GM12865 (cell line): ENCODE data around the gene THOC5.
"Not testable (repeated sequence)": the region's sequence is repeated elsewhere in the genome, so short reads cannot be mapped to it uniquely, and the experiment has no call there.

Experiments used
- DNase-seq: peaks from one replicate; pipeline ENCODE4 v3.0.0; 2010; ENCODE audit warnings: low read depth
- H3K4me3 ChIP-seq: 2 replicates; pipeline ENCODE4 v1.5.1; 2011; ENCODE audit warnings: mild to moderate bottlenecking, low read depth, low read length, control low read depth
- CTCF ChIP-seq: IDR thresholded peaks from 2 replicates; pipeline ENCODE4 v1.5.1; 2011; ENCODE audit warnings: low read length, control low read depth, low read depth, inconsistent platforms; ENCODE audit not compliant: insufficient read depth; ENCODE audit errors: missing control alignments

THOC5 gene

GRCh38 chr22:29555065-29555644 lies 1.6 kb upstream of the THOC5 start:
- H3K4me3 ChIP-seq, result no peak overlapping the region
- no peak for TF ChIP-seq CTCF
- no peak for DNase-seq

GRCh38 chr22:29552357-29552756 lies 1.2 kb downstream of the THOC5 start:
- H3K4me3 ChIP-seq, result peak overlapping the region; percentile 90; the same call in 1 of the 2 replicates
- not testable (repeated sequence) for DNase-seq

GRCh38 chr22:29550005-29550404 lies 3.6 kb downstream of the THOC5 start:
- H3K4me3 ChIP-seq, result no peak overlapping the region
- no peak for TF ChIP-seq CTCF
- DNase-seq, result no peak

GRCh38 chr22:29545045-29545444 lies 8.5 kb downstream of the THOC5 start:
- DNase-seq, H3K4me3 ChIP-seq: not testable (repeated sequence)

GRCh38 chr22:29541845-29542244 lies 11.7 kb downstream of the THOC5 start:
- no peak for DNase-seq
- no peak for TF ChIP-seq CTCF
- no peak overlapping the region for H3K4me3 ChIP-seq

- DNase-seq, result no peak
- no peak for TF ChIP-seq CTCF
- no peak overlapping the region for H3K4me3 ChIP-seq
Observed at GRCh38 chr22:29539105-29539504, 14.5 kb downstream of the THOC5 start.

GRCh38 chr22:29536411-29536810 lies 17.1 kb downstream of the THOC5 start:
- no peak overlapping the region for H3K4me3 ChIP-seq
- DNase-seq, result no peak
- no peak for TF ChIP-seq CTCF

GRCh38 chr22:29531419-29531818 lies 22.1 kb downstream of the THOC5 start:
- TF ChIP-seq CTCF, result no peak
- no peak for DNase-seq
- no peak overlapping the region for H3K4me3 ChIP-seq
